Activated CD4-positive, alpha-beta memory T cell treated with anti-CD3 and anti-CD28 coated beads, Interleukin-2, amount 10 ng/mL, durations not matched to agents 7 days and 5 days (primary cell): ENCODE data around the gene NT5DC3. TPM values are rescaled to one million over a fixed set of nuclear protein-coding genes. Genes with fewer than 3 reads are reported as not detected.
"Not testable (repeated sequence)": the region's sequence is repeated elsewhere in the genome, so short reads cannot be mapped to it uniquely, and the experiment has no call there.

ENCODE experiments used
- CTCF ChIA-PET: fragments of 350-600 bp; sonication (Branson Sonifier 250); formaldehyde crosslinking; loops from one replicate; lab custom pipeline; 2021; ENCODE audit warnings: antibody characterized with exemption, inconsistent platforms; lab: Charles Lee
- POLR2A ChIA-PET: fragments of 350-600 bp; sonication (Branson Sonifier 250); formaldehyde crosslinking; loops from one replicate; lab custom pipeline; 2021; ENCODE audit warnings: antibody characterized with exemption; lab: Charles Lee
- DNase-seq: peaks from one replicate; pipeline ENCODE4 v3.0.0-alpha.2; 2020
- H3K27ac Mint-ChIP-seq: one replicate; pipeline ENCODE4 v1.8.0; 2021; ENCODE audit warnings: mild to moderate bottlenecking, mixed read lengths
- H3K27me3 Mint-ChIP-seq: one replicate; pipeline ENCODE4 v1.8.0; 2021; ENCODE audit warnings: mixed read lengths
- H3K36me3 Mint-ChIP-seq: one replicate; pipeline ENCODE4 v1.8.0; 2021; ENCODE audit warnings: low read depth, mixed read lengths
- H3K4me1 Mint-ChIP-seq: one replicate; pipeline ENCODE4 v1.8.0; 2021; ENCODE audit warnings: mixed read lengths
- H3K4me3 Mint-ChIP-seq: one replicate; pipeline ENCODE4 v1.8.0; 2021; ENCODE audit warnings: mild to moderate bottlenecking, mixed read lengths
- H3K9me3 Mint-ChIP-seq: one replicate; pipeline ENCODE4 v1.8.0; 2021; ENCODE audit warnings: mixed read lengths
- total RNA-seq, 2 experiments: library from RNA; stranded (reverse); gene quantifications; one replicate each; pipeline ENCODE4 v1.2.3, GENCODE V29; 2021

Gene NT5DC3
- total RNA-seq, 2 experiments from 2014 or later = 3.2 to 3.4 TPM

- POLR2A ChIA-PET, CTCF ChIA-PET: not testable (repeated sequence)
These were observed 31.4 kb downstream of the NT5DC3 start for GRCh38 chr12:103809639-103810038.

DNA sequence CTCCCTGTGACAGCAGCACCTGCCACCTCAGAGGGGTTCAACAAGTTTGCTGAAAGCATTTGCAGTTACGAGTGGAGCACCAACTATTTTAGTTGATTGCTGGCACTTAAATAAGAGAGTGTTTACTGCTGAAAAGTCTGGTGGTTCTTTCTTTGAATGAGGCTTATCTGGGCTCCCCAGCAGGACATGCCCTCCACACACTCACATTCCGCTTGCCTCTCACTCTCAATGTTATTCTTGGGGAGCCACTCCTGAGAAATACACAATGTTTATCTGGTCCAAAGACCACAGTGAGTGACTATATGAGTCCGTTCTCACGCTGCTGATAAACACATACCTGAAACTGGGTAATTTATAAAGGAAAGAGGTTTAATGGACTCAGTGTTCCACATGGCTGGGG is 31.9 kb downstream of the NT5DC3 start:
- no peak overlapping the region for H3K4me3 Mint-ChIP-seq
- no peaks in the 10 kb centered on the region for H3K9me3 Mint-ChIP-seq
- H3K27ac Mint-ChIP-seq = no peak overlapping the region
- H3K4me1 Mint-ChIP-seq = no peaks in the 10 kb centered on the region
- ChIA-PET POLR2A (no interaction called here), CTCF (no interaction called here)
- peaks cover 13% of the 10 kb centered on the region for H3K36me3 Mint-ChIP-seq
- H3K27me3 Mint-ChIP-seq = no peaks in the 10 kb centered on the region
- no peak for DNase-seq

More at GRCh38 chr12:103809639-103810038, 31.4 kb downstream of the NT5DC3 start:
- H3K4me1 Mint-ChIP-seq, H3K27me3 Mint-ChIP-seq, DNase-seq, H3K27ac Mint-ChIP-seq, H3K9me3 Mint-ChIP-seq, H3K4me3 Mint-ChIP-seq: not testable (repeated sequence)
- H3K36me3 Mint-ChIP-seq = peaks cover 13% of the 10 kb centered on the region

DNA sequence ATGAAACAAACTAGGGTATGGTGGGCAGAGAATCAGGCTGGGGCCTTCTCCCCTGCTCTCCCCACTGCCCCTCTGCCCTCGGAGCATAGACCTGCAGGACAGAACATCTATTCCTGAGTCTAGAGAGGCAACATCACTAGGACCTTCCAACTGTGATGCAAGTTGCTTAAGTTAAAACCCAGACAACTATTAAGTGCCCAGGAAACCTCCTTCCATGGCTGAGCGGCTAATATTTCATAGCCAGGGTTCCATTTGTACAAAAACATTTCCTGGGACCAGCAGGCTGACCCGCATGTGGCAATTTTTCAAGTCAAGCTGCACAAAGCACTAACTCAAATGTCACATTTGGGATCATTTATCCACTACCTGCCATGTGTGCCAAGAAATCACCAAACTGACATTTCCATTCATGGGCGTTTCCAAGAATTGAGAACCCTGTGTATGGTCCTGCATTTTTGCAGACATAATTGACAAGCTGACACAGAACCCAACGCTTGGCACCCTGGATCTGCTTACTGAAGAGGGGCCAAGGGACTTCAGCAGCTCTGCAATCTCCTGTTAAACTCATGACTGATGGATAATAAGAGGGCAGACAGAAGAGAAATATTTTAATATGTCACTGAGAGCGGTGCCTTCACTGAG is 32.7 kb downstream of the NT5DC3 start:
- Mint-ChIP-seq H3K4me3 (no peak overlapping the region), H3K36me3 (peaks cover 13% of the 10 kb centered on the region), H3K27me3 (no peaks in the 10 kb centered on the region), H3K27ac (no peak overlapping the region), H3K4me1 (no peaks in the 10 kb centered on the region), H3K9me3 (no peaks in the 10 kb centered on the region)
- no peak for DNase-seq
- ChIA-PET CTCF (no interaction called here), POLR2A (no interaction called here)

DNA sequence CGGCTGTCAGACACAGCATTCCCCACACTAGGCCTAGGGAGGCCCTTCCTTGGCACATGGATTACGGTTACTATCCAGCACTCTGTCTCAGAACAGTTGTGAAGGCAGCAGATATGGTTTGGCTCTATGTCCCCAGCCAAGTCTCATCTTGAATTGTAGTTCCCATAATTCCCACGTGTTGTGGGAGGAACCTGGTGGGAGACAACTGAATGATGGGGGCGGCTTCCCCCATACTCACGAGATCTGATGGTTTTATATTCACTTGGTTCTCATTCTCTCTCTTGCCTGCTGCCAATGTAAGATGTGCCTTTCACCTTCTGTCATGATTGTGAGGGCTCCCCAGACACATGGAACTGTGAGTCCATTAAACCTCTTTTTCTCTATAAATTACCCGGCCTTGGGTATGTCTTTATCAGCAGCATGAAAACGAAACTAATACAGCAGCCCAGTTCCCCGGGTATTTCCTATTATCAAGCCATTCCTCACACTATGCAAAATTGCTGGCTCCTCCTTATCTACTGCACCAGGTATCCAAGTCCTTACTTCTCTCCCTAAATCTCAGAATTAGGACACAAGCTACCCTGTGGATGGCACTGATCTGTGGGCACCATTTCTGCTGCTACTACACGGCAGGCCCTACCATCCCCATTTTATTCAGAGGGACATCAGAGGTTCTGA is 33.3 kb downstream of the NT5DC3 start:
- ChIA-PET POLR2A (no interaction called here), CTCF (no interaction called here)
- no peak for DNase-seq
- Mint-ChIP-seq H3K36me3 (peaks cover 13% of the 10 kb centered on the region), H3K27me3 (no peaks in the 10 kb centered on the region), H3K4me1 (no peaks in the 10 kb centered on the region), H3K27ac (no peak overlapping the region), H3K4me3 (no peak overlapping the region), H3K9me3 (no peaks in the 10 kb centered on the region)

DNA sequence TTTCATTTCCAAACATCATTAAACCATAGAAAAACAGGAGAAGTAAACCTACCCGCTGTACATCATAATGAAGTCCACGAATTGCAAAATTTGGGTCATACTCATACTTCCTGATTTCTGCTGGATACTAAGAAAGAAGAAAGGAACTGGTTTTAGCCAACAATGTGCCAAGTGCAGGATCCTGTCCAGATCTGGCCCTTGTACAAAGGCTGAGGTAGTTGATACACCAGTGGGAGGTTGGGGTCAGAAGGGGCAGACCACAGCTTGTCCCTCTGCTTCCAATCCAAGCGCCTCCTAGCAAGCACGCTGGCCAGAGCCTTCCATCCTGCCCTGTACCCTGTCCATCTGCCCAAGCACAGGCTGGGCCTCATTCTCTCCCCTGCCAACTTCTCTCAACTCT is 34.2 kb downstream of the NT5DC3 start:
- no peaks in the 10 kb centered on the region for H3K4me1 Mint-ChIP-seq
- POLR2A ChIA-PET = no interaction called here
- no peak overlapping the region for H3K27ac Mint-ChIP-seq
- peaks cover 13% of the 10 kb centered on the region for H3K36me3 Mint-ChIP-seq
- H3K9me3 Mint-ChIP-seq = no peaks in the 10 kb centered on the region
- DNase-seq = no peak
- H3K4me3 Mint-ChIP-seq = no peak overlapping the region
- no peaks in the 10 kb centered on the region for H3K27me3 Mint-ChIP-seq
- CTCF ChIA-PET = no interaction called here

DNA sequence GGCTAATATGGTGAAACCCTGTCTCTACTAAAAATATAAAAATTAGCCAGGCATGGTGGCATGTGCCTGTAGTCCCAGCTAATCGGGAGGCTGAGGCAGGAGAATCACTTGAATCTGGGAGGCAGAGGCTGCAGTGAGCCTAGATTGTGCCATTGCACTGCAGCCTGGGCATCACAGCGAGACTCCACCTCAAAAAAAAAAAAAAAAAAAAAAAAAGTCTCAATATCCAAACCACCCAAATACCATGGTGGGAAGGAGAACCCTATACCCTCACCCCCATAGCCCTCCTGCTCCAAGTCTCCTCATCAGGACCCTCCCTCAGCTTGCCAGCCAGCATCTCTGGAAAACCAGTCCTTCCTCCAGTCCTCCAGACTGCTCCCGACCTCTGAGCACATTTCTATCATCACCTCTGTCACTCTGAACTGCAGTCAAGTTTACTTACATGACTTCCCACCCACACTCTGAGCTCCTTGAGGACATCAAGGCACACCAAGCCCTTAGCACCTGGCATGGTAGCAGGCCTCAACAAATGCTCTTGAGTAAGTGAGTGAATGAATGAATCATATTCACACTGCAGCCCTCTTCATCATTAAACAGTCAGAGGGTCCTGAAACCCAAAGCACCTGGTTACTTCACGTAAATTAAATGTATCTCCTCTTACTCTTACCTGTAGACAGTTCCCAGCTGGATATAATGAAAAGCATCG is 35.2 kb downstream of the NT5DC3 start:
- no peak for DNase-seq
- CTCF ChIA-PET = no interaction called here

DNA sequence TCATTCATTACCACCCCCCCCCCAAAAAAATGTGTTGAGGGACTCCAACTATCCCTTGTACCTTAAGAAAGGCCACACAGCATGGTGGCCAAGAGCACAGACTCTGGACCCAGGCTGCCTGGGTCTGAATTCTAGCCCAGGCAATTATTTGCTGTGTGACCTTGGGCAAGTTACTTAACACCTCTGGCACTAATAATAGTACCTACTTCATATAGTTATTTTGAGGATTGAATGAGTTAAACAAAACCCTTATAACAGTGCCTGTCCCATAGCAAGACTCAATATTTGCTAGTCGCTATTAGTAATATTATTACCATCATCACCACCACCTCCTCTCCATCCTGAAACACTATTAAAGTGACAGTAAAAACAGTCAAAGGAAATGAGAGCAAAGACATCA is 37.2 kb downstream of the NT5DC3 start:
- no peak for DNase-seq
- H3K9me3 Mint-ChIP-seq = no peaks in the 10 kb centered on the region
- H3K27ac Mint-ChIP-seq = no peak overlapping the region
- H3K4me1 Mint-ChIP-seq = peaks cover 3% of the 10 kb centered on the region
- peaks cover 5% of the 10 kb centered on the region for H3K36me3 Mint-ChIP-seq
- H3K27me3 Mint-ChIP-seq = no peaks in the 10 kb centered on the region
- ChIA-PET POLR2A (no interaction called here), CTCF (no interaction called here)
- H3K4me3 Mint-ChIP-seq = no peak overlapping the region

More for the DNA sequence above, 35.2 kb downstream of the NT5DC3 start:
- no peaks in the 10 kb centered on the region for H3K9me3 Mint-ChIP-seq
- no peaks in the 10 kb centered on the region for H3K27me3 Mint-ChIP-seq
- POLR2A ChIA-PET = no interaction called here
- H3K36me3 Mint-ChIP-seq = peaks cover 13% of the 10 kb centered on the region
- no peaks in the 10 kb centered on the region for H3K4me1 Mint-ChIP-seq
- H3K4me3 Mint-ChIP-seq = no peak overlapping the region
- H3K27ac Mint-ChIP-seq = no peak overlapping the region

DNA sequence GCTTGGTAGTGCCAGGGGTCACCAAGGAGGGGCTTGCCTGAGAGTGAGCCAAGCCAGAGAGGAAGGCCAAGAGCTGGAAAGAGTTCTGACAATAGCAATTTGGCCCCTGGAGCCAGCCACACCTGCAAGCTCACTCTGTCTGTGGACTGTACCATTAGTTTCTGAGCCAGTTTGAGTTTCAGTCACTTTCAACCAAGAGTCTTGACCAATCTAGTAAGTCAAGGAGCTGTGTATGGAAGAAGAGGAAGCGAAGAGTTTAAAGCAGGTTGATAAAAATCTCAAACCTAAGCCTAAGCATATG is 38.5 kb downstream of the NT5DC3 start:
- Mint-ChIP-seq H3K27me3 (no peaks in the 10 kb centered on the region), H3K4me3 (no peak overlapping the region), H3K9me3 (no peaks in the 10 kb centered on the region), H3K27ac (no peak overlapping the region), H3K4me1 (peaks cover 3% of the 10 kb centered on the region), H3K36me3 (peaks cover 5% of the 10 kb centered on the region)
- POLR2A ChIA-PET = interaction anchor here (1.0 kb wide), 1 partner anchor 9 kb away, joined by 3 read pairs; no protein-coding TSS in a partner anchor
- CTCF ChIA-PET = no interaction called here
- DNase-seq = no peak

DNA sequence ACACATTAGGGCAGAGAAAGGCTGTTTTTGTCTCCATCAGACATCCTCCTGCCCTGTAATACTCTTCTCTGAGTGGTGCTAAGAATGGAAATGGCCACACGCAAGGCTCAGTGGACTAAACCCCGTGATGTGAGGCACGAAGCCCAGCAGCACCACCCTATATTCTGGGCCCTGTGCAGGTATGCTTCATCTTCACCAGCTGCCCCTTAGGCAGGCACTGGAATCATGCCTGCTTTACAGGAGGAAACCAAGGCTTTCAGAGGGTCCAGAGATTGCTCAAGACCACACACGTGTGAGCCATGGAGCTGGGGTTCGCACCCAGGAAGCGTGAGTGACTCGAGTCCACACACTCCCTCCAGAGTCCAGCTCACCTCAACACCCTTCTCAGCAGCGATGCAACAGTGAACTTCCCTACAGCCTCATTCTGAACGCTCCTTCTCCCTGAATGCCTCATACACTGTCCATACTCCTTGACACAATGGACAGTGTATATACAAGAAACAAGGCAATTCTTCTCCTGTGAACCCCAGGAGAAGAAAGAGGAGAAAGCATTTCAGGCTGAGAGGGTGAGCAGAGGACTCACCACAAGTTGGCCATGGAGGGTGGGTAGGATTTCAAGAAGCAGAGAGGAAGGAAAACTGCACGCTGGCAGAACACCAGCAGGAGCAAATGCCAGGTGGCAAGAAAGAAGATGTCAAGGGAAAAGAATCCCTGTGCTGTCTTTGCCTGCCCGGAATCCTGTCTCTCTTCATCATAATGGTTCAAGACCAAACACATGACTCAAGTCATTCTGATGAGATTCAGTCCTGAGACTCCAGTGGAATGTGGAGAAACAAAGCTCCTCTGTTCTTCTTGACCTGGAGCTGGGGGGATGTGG is 39.1 kb downstream of the NT5DC3 start:
- Mint-ChIP-seq H3K36me3 (peaks cover 5% of the 10 kb centered on the region), H3K27ac (no peak overlapping the region), H3K4me3 (no peak overlapping the region), H3K9me3 (no peaks in the 10 kb centered on the region), H3K27me3 (no peaks in the 10 kb centered on the region), H3K4me1 (peaks cover 3% of the 10 kb centered on the region)
- no peak for DNase-seq
- ChIA-PET POLR2A (no interaction called here), CTCF (no interaction called here)

- H3K4me3 Mint-ChIP-seq = no peak overlapping the region
- ChIA-PET POLR2A (no interaction called here), CTCF (no interaction called here)
- no peaks in the 10 kb centered on the region for H3K36me3 Mint-ChIP-seq
- no peak for DNase-seq
- H3K27ac Mint-ChIP-seq = no peak overlapping the region
- peaks cover 3% of the 10 kb centered on the region for H3K4me1 Mint-ChIP-seq
- H3K9me3 Mint-ChIP-seq = no peaks in the 10 kb centered on the region
- H3K27me3 Mint-ChIP-seq = no peaks in the 10 kb centered on the region
These were observed 40.9 kb downstream of the NT5DC3 start for GRCh38 chr12:103799857-103800771.

- ChIA-PET POLR2A (no interaction called here), CTCF (no interaction called here)
- Mint-ChIP-seq H3K27me3 (no peaks in the 10 kb centered on the region), H3K36me3 (no peaks in the 10 kb centered on the region), H3K4me1 (peaks cover 4% of the 10 kb centered on the region), H3K9me3 (no peaks in the 10 kb centered on the region), H3K4me3 (no peak overlapping the region), H3K27ac (no peak overlapping the region)
- DNase-seq = no peak
These were observed 41.6 kb downstream of the NT5DC3 start for GRCh38 chr12:103799504-103799856.

DNA sequence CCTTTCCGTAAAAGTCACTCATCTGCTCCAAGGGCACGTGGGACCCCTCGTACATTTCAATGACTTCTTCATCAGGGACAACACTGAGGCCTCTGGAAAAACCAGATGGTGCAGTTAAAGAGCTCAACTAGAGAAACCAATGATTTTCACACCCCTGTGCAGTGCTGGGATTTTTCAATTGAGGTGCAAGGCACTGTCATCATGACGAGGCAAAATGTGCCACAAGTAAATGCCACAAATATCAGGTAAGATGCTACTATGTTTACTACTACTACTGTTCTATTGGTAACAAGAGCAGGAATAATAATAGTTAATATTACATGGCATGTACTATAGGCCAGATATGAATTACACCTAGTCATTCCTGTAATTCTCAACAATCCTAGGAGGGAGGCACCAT is 42.4 kb downstream of the NT5DC3 start:
- H3K9me3 Mint-ChIP-seq = no peaks in the 10 kb centered on the region
- H3K27ac Mint-ChIP-seq = no peak overlapping the region
- H3K27me3 Mint-ChIP-seq = no peaks in the 10 kb centered on the region
- DNase-seq = no peak
- no peaks in the 10 kb centered on the region for H3K36me3 Mint-ChIP-seq
- H3K4me3 Mint-ChIP-seq = no peak overlapping the region
- H3K4me1 Mint-ChIP-seq = peaks cover 5% of the 10 kb centered on the region
- ChIA-PET CTCF (no interaction called here), POLR2A (no interaction called here)
